K562 (cell line): Measurements from ENCODE around the gene GCNT2.

ENCODE experiments used
- CHD4 ChIP-seq: fragments of 200-600 bp; sonication (generic); IDR thresholded peaks from 3 replicates; pipeline ENCODE4 v1.6.1; 2012; ENCODE audit warnings: low read depth, mild to moderate bottlenecking, mixed read lengths, low read length, inconsistent platforms; ENCODE audit not compliant: insufficient read depth, insufficient replicate concordance, poor library complexity, severe bottlenecking
- EZH2 ChIP-seq: IDR thresholded peaks from 2 replicates; pipeline ENCODE4 v1.6.1; 2012; ENCODE audit warnings: low read depth, mild to moderate bottlenecking, inconsistent platforms, low read length, borderline replicate concordance
- GABPA ChIP-seq: fragments of 200-800 bp; sonication (Bioruptor generic); conservative IDR thresholded peaks from 2 replicates; pipeline ENCODE4 v1.6.1; 2016; ENCODE audit warnings: low read depth, missing genetic modification characterization, missing compliant biosample characterization
- NRF1 ChIP-seq, 2 experiments: fragments of 450-650 bp; IDR thresholded peaks in 1 of 2; conservative IDR thresholded peaks in 1 of 2; 2 replicates each; pipeline ENCODE4 v1.6.1; 2014; ENCODE audit warnings: mild to moderate bottlenecking in 2 of 2
- PCBP2 ChIP-seq: fragments of 200-400 bp; formaldehyde crosslinking; IDR thresholded peaks from 2 replicates; pipeline ENCODE4 v1.6.1; 2018; ENCODE audit warnings: low read length, low read depth, mild to moderate bottlenecking, moderate library complexity; ENCODE audit not compliant: poor library complexity, severe bottlenecking
- SIN3A ChIP-seq, 2 experiments: fragments of 150-350 bp in 1 of 2; IDR thresholded peaks; 2 replicates each; pipeline ENCODE4 v1.6.1; 2011 to 2016; ENCODE audit warnings: borderline replicate concordance in 2 of 2, low read depth in 2 of 2, low read length in 2 of 2, mild to moderate bottlenecking in 2 of 2, moderate library complexity in 2 of 2; ENCODE audit not compliant: control insufficient read depth in 1 of 2
- ZNF124 ChIP-seq: sonication (generic); formaldehyde crosslinking; IDR thresholded peaks from 2 replicates; pipeline ENCODE4 v1.8.1; 2022; ENCODE audit warnings: missing genetic modification reagents
- ZNF431 ChIP-seq: sonication (generic); formaldehyde crosslinking; IDR thresholded peaks from 2 replicates; pipeline ENCODE4 v1.8.0; 2022; ENCODE audit warnings: mild to moderate bottlenecking, missing genetic modification reagents
- ZNF668 ChIP-seq: fragments of 250-450 bp; sonication (Bioruptor Pico); IDR thresholded peaks from 2 replicates; pipeline ENCODE4 v1.8.0; 2022; ENCODE audit warnings: mild to moderate bottlenecking, inconsistent platforms
- TF ChIP-seq, protein P1 (sequence below), 3 experiments: IDR thresholded peaks in 2 of 3; conservative IDR thresholded peaks in 1 of 3; 2 replicates each; pipeline ENCODE4 v1.5.1; 2011 to 2012; ENCODE audit warnings: low read length in 3 of 3, mild to moderate bottlenecking in 3 of 3, control low read depth in 2 of 3, improper control_type of control experiment in 1 of 3, inconsistent platforms in 1 of 3, low read depth in 1 of 3, mixed read lengths in 1 of 3, moderate library complexity in 1 of 3; ENCODE audit not compliant: insufficient read depth in 2 of 3

DNA sequence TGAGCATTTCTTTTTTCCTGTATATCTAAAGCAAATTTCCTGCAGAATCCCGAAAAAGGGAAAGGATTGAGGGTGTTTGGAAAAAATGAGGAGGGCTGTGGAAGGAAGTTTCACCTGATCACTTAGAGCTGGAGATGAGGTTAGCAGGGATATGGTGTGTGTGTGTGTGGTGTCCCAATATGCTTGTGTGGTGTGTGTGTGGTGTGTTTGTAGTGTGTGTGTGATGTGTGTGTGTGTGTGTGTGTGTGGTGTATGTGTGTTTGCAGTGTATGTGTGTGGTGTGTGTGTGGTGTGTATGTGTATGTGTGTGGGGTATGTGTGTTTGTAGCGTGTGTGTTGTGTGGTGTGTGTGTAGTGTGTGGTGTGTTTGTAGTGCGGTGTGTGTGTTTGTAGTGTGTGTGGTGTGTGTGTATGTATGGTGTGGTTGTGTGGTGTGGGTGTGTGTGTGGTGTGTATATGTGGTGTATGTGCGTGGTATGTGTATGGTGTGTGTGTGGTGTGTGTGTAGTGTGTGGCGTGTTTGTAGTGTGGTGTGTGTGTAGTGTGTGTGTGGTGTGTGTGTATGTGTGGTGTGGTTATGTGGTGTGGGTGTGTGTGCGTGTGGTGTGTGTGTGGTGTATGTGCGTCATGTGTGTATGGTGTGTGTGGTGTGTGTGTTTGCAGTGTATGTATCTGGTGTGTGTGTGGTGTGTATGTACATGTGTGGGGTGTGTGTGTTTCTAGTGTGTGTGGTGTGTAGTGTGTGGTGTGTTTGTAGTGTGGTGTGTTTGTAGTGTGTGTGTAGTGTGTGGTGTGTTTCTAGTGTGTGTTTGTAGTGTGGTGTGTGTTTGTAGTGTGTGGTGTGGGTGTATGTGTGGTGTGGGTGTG is 67.6 kb downstream of the GCNT2 start:
- TF ChIP-seq NRF1 (conservative IDR thresholded peaks at IDR 0.05 in 1 of 2, IDR thresholded peaks at IDR 0.05 in 1 of 2) (no peak), ZNF431 (CRISPR knock-in tag) (no peak), EZH2 (no peak), GABPA (tag) (no peak), SIN3A (IDR thresholded peaks at IDR 0.05; ENCODE audit: borderline replicate concordance in 2 of 2, control insufficient read depth in 1 of 2, low read depth in 2 of 2, low read length in 2 of 2) (no peak), ZNF668 (CRISPR knock-in tag) (no peak), CHD4 (no peak), PCBP2 (no peak), ZNF124 (no peak)
- TF ChIP-seq, protein P1, sequence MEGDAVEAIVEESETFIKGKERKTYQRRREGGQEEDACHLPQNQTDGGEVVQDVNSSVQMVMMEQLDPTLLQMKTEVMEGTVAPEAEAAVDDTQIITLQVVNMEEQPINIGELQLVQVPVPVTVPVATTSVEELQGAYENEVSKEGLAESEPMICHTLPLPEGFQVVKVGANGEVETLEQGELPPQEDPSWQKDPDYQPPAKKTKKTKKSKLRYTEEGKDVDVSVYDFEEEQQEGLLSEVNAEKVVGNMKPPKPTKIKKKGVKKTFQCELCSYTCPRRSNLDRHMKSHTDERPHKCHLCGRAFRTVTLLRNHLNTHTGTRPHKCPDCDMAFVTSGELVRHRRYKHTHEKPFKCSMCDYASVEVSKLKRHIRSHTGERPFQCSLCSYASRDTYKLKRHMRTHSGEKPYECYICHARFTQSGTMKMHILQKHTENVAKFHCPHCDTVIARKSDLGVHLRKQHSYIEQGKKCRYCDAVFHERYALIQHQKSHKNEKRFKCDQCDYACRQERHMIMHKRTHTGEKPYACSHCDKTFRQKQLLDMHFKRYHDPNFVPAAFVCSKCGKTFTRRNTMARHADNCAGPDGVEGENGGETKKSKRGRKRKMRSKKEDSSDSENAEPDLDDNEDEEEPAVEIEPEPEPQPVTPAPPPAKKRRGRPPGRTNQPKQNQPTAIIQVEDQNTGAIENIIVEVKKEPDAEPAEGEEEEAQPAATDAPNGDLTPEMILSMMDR (IDR thresholded peaks at IDR 0.05 in 2 of 3, conservative IDR thresholded peaks at IDR 0.05 in 1 of 3; ENCODE audit: insufficient read depth in 2 of 3, low read depth in 1 of 3, low read length in 3 of 3) = no peak
